NCI-H128 (cell line): ENCODE results near the gene HABP4.

ENCODE experiments used
- DNase-seq: peaks from one replicate; lab custom pipeline; 2025; ENCODE audit not compliant: unreplicated experiment; lab: John Stamatoyannopoulos, UW

HABP4 gene

DNA sequence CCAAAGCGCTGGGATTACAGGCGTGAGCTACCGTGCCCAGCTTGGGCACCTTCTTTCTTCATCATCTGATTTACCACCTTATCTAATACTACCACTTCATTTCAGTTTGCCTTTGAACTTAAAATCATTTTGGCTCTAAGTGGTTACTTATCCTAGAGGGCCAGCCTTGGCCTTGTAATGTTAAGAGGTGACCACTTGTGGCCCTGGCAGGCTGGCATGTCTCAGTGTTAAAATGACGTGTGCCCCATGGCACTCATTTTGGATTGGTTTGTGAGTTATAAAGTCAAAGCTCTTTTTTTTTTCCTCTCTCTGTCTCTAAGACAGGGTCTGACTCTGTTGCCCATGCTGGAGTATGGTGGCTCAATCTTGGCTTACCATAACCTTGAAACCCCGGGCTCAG, 17.8 kb downstream of the HABP4 start:
- no peak for DNase-seq

DNA sequence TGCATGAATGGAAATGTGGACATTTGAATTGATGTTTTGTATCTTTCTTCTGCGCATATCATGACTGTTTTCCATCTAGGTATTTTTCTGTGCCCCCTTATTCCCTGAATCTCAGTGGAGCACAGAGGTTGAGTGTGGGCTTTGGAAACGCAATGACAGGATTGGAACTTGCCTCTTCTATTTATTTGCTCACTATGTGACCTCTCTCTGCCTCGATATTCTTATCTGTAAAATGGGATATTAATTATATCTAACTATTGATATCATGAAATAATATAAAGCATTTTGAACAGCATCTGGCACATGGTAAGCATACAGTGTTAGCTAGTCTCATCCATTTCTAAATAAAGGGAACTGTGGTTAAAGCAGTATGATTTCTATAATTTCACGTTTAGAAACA, 26.0 kb downstream of the HABP4 start:
- DNase-seq = no peak

DNA sequence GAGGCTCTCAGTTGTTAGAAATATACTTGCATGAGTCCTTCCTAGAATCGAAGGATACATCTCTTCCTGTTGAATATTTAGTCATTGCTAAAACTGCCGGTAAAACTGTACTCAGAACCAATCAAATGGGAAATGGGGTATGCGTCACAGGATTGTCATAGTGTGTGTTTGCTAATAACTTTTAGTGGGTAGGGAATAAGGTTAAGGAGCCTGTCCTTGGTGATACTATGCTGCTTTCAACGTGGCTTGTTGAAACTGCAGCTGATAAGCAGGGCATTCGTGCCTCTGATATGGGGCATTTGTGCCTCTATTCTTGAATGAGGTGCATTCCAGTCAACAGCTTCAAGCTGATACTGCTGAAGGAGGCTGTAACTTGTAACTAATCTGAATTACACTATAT, 26.6 kb downstream of the HABP4 start:
- DNase-seq = no peak

DNA sequence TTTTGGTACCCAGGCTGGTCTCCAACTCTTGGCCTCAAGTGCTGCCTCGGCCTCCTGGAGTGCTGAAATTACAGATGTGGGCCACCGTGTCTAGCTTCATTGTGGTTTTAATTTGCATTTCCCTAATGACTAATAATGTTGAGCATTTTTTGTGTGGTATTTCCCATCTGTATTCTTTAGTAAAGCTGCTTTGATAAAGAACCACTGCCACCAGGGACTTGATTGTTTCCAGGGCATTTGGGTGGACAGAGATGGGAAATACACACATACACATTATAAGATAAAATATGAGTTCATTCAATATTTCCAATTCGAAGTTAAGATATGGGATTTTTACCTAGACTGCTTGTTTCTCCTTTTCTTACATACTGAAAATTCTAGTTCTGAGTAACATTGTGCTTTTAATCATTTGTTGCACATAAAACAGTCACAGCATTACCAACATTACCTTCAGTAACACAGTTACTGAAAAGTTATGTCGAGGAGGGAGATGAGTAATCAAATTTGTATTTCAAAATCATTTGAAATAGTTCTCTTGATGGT, 28.9 kb downstream of the HABP4 start:
- DNase-seq = no peak

DNA sequence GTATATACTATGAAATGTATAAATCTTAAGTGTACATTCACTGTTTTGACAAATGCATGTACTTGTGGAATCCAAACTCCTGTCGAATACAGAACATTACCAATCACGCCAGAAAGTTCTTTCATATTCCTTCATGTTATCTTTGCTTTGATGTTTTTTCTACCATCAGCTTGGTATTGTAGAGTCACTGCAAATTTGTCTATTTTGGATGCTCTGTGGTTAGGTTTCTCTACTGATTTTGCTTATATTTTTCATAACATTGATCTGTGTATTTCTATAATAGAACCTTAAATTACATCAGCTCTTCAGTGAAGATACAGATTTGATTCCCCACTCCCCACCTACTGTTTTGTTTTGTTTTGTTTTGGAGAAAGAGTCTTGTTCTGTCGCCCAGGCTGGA, 30.8 kb downstream of the HABP4 start:
- DNase-seq = no peak

DNA sequence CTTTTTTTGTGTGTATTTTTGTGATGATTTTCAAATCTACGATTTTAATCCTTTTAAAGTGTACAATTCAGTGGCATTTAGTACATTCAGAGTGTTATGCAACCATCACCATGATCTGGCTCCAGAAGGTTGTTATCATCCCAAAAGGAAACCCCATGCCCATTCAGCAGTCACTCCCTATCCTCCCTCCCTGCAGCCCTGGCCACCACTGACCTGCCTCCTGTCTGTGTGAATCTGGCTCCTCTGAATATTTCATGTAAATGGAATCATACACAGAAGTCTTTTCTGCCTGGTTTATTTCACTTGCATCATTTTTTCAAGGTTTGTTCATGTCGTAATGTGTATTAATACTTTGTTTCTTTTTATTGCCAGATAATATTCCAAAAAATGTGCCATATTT, 32.5 kb downstream of the HABP4 start:
- DNase-seq = no peak

DNA sequence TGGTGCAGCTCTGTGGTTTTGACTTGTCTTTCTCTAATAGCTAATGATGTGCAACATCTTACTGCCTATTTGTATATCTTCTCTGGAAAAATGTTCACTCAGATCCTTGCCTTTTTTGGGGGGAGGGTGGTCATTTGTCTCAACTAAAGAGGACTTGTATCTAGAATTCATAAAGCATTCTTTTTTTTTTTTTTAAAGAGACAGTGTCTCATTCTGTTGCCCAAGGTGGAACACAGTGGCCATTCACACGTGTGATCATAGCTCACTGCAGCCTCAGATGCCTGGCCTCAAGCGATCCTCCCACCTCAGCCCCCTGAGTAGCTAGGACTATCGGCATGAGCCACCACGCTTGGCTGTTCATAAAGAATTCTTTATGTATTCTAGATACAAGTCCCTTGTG, 33.2 kb downstream of the HABP4 start:
- no peak for DNase-seq

DNA sequence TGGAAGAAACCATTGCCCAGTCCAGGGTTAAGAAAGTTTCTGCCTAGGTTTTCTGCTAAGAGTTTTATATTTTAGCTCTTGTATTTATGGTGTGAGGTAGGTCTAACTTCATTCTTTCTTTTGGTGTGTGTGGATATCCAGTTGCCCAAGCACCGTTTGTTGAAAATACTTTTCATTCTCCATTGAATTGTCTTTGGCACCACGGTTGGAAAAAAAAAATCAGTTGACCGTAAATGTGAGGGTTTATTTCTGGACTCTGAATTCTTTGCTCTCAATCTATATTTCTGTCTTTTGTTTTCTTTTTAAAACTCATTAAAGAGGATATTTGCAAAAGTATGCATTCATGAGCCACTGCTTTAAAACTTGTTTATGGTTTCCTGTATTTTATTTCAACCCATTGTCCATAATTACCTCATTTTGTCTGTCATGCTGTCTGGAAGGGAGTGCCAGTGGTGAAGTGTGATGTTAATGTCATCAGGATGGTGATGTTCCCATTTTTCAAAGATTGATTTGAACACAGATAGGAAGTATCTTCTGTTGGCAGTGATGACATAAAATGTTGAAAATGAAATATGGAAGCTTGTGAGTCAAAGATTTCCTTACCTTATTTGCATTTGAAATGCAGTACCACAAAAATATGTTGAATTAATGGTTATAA, 33.9 kb downstream of the HABP4 start:
- DNase-seq = no peak

DNA sequence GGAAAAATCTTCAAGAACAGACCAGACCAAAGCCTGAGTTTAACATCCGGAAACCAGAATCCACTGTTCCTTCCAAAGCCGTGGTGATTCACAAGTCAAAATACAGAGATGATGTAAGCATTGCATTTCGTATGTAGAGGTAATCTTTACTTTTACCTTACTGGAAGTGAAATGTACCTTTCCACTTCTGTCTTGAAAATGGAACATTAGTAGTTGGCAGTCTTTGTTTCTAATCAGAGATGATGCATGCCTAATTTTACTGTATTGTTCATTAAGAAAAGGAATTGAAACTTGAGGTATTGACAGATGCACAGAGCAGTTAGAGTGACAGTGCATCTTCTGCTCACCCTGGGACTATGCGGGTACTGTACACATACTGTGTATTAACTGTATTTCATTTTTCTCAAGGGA, 34.6 kb downstream of the HABP4 start:
- no peak for DNase-seq

DNA sequence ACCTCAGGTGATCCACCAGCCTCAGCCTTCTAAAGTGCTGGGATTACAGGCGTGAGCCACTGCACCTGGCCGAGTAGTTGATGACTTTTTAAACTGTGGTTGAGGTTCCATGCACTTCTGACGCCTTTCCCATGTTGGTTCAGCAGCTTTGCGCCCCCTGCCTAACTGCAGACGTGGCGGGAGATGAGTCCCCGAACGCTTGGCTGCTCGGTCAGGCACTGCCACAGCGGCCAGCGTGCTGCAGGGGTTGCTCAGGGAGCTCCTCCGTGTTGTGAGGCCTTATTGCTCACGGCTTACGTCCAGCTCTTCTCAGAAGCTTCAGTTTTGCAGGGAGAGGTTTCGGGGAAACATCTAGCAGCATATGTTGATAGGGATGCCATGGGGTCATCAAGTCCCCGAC, 35.3 kb downstream of the HABP4 start:
- DNase-seq = no peak

DNA sequence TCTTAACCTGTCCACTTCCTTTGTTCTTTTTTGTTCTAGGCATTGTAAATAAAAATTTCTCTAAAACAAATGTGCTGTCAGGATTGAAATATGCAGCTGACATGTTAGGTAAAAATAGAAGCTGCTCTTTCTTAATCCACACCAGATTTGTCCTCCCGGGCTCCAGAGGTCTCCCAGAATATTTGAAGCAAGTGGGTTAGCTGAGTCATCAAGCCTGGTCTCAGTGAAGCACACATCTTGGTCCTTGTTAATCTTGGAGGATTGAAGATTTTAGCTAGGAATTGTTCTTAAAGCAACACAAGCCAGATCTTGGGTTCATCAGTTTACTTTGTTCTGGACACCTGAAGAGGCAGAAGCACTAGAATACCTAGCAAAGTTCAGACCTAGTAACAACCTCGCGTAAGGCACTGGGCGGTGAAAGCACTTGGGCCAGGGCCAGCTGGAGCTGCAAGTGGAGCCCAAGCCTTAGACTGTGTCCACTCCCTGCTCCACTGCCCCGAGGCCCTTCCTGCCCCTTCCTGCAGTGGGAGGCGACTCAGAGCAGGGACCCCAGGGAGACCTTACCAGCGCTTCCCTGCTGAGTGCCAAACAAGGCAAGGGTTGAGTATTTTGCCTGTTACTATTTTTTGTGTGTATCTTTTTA, 36.5 kb downstream of the HABP4 start:
- no peak for DNase-seq

DNA sequence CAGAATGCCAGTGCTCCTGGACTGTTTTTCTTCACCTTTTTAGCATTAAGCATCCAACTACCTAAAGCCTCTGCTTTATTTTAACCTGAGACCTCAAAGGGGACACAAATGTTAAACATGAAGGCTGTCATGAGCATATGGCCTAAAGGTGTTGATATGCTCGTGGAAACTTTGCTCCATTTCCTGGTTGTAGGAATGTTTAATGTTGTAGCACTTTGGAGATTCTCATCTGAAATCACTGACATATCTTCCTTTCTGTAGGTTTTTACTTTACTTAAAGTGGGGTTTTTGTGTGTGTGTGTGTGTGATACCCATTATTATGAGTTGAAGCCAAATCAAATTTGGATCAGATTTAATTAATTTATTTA, 37.0 kb downstream of the HABP4 start:
- DNase-seq = no peak

DNA sequence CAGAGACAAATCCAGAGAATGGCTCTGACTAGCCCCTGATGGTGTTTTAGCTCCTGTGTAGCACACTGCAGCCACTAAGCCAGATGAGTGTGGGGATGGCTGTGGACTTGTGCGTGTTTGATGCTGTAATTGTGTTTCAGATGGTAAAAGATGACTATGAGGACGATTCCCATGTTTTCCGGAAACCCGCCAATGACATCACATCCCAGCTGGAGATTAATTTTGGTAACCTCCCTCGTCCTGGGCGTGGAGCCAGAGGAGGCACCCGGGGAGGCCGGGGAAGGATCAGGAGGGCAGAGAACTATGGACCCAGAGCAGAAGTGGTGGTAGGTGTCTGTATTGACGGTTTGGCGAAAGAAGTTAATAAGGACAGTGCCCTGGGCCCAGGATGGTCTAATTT, 38.0 kb downstream of the HABP4 start:
- DNase-seq = no peak

DNA sequence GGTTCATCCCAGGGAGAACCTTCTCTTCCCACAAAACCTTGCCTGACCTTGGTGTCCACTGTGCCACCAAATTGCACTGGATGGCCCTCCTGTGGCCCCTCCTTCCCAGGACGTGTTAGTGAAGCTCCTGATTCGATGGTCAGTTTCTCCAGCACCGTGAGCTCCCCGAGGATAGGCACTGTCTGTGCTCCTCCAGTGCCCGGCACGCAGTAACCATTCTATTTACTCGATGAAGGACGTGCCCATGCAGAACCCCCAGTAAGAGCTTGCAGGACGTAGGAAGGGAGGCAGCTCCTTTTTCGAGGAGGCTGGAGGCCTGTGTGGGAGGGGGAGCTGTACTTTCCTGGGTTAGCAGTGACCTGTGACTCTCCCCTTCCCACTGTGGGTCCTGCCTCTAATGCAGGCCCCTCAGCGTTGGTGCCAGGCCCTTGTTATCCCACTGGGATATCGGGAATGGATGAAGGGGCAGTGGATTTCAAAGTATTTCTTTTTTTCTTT, 39.6 kb downstream of the HABP4 start:
- DNase-seq = no peak

DNA sequence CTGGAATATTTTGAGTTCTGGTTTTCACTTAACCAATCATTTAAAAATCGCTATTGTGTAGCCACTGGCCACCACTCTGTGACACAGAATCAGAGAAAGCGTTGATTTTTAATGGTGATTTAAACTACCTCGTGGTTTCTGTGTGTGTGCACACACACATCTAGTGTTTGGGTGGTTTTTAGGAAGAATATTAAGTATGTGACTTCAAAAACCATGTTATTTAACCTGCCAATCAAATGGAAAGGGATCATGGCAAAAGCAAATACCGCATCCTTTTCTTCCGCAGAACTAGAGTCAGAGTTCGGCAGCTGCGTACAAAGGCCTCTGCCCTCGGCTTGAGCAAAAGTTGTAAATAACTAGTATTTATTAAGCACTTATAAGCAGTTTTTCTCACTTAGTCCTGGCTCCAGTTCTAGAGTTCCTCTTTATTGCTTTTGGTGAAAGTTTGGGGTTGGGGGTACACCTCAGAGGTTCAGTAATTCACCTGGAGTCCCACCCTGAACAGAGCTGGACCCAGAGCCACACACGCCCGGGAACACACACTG, 40.6 kb downstream of the HABP4 start:
- DNase-seq = no peak

DNA sequence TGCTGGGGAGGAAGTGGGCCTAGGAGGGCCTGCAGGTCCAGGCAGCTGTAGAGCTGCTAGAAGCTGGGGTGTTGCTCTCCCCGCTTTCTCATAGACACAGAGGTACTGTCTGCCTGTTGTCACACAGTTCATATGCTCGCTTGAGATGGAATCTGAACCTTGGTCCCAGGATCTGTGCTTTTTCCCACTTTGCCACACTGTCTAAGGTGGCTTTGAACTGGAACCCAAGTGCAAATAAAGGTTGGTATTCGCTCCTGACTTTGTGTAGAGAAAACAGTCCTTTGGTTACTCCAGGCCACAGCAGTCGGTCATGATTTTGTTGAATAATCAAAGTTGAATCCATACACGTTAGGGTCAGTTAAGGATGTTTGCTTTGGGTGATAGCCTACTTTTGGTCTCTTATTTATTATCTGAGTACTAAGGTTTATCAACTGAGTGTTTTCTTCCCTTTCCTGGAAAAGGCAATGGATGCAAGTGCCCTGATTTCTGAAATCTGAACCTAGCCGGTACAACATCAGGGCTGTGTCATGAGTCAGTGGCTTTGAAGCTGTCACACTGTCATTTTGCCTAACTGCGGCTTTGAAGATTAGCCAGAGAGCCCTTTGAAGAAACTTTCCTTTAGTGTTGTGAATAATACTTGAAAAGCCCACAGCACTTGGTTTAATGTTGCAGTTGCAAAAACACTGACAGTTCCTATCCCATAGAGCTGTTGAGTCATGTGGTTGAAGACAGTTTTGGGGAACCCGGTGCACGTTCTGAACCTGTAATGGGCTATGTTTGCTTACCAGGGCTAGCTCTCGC, 41.3 kb downstream of the HABP4 start:
- no peak for DNase-seq

DNA sequence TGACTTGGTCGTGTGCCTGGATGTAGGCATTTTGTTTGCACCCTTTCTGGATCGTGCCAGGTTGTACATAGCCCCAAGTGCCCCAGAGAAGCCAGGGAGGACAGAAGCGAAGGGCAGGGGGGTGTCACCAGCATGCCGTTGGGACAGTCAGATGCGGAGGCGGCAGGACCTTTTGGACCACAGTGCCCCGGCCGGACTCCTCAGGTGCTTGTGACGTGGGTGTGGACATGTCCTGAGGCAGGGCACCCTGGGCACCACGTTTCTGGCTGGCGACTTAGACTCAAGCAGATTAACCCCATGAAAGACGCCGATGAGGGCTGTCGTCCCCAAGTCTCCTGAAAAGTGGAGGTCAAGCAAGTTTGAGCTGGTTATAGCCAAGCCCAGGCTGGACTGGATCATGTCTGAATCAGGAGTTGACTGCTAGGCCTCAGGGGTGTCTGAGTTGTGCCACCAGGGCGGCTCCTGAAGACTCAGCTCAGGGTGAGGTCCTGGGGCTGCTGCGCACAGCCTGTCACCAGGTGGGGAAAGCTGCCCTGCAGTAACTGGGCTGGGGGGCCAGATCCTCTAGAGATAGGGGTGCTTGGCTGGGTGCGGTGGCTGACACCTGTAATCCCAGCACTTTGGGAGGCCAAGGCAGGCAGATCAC, 42.0 kb downstream of the HABP4 start:
- DNase-seq = no peak

DNA sequence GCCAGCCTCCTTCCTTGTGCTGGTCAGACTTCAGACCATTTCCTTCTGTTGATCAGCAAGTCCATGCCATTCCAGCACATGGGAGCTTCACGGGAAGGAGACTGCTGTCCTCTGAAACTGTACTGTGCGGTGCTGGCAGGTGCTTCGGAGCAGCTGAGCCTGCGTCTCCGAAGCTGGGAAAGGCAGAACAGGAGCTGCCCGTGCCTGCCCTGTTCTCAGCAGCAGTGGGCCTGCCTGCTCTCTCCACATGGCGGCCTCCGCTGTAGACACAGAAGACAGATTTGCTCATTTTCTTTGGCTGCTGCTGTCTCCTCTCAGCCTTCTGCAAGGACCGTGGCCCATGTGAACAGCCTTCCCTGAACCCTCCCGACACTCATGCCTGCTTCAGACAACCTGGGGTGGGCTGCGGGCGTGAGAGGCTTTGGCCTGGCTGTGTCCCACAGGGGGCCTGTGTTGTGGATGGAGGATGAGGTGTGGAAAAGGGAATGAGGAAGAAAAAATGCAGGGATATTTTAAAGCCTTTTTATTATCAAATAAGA, 43.1 kb downstream of the HABP4 start:
- no peak for DNase-seq

DNA sequence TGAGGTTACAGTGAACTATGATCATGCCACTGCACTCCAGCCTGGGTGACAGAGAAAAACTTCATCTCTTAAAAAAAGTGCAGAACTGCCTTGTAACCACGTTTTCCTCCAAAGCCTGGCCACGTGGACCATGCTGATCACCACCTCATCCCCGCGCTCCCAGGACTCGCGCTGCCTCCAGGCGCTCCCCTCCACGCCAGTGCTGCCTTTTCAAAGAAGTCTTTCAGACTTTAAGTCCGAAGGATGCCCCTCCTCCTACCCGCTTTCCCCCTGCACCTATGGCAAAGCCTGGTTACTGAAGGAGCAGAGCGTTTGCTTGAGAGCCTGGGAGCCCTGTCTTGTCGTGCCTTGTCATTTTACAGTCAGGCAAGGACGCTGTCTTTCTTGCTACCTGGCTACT, 43.8 kb downstream of the HABP4 start:
- no peak for DNase-seq

DNA sequence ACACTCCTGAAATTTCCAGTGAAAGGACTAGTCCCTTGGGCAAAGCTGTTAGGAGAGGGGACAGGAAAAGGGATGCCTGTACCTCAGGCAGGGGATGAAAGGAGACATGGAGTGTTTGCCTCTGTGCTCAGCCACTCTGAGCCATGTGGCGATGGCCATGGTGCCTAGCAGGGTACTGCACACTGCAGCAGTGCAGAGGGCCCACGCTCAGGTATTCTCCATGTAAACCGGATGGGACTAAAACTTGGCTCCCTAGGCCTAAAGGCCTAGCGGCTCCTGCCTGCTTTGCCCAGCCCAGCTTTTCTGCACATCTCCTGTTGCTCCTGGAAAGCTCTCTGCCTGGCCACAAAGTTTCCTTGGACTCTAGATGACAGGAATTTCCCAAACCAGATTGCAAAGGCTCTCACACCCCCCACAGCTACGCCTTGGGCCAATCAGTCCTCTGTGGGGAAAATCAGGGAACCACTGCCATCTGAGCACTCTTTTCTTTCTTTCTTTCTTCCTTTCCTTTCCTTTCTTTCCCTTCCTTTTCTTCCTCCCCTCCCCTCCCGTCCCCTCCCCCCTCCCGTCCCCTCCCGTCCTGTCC, 44.3 kb downstream of the HABP4 start:
- no peak for DNase-seq

DNA sequence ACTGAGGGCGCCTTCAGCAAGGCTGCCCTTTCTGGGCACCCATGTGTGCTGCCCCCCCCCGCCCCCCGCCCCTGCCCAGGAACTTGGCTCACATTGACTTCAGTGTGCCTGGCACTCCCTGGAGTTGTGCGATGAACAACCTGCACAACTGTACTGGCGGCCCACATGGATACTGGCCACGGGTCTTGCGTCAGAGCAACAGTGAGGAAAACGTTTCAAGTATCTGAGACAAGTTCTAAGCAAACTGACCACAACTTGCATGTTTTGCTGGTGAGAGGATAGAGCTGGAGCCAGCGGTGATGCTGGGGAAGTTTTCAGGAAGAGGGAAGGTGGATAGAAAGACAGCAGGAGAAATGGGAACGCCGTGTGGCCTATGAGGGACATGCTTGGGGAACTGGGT, 45.4 kb downstream of the HABP4 start:
- DNase-seq = no peak
